ENCODE results near the gene LIPH. TPM values are rescaled to one million over a fixed set of nuclear protein-coding genes. Genes with fewer than 3 reads are reported as not detected.

Gene LIPH
- total and polyA plus RNA-seq, 2 of the 8 experiments (the other 6 are each of a cell fraction or from before 2014, with no cell fraction given): 0.08 TPM; not detected in 1

GRCh38 chr3:185470323-185470722, 82.1 kb downstream of the LIPH start:
- H3K9ac ChIP-seq (replicated peaks in 1 of 4; ENCODE audit: extremely low read depth in 1 of 4, low read depth in 3 of 4, low read length in 3 of 4): no peak overlapping the region
- CTCF ChIA-PET (ENCODE audit: partially characterized antibody): interaction anchor here (1.3 to 2.7 kb wide), 3 partner anchors 9 to 117 kb away, joined by 3 to 18 read pairs (median 4); no protein-coding TSS in a partner anchor
- no peak overlapping the region for H3K18ac ChIP-seq (ENCODE audit: extremely low read depth, low read length)
- H3K4me1 ChIP-seq (replicated peaks in 1 of 4; ENCODE audit: control insufficient read depth in 3 of 4, insufficient read depth in 4 of 4, low read length in 3 of 4): peaks cover 0 to 4% (median 3%) of the 10 kb centered on the region in 4 experiments; a peak in 3 of 7 replicates
- no peak overlapping the region for H2BK120ac ChIP-seq (replicated peaks; ENCODE audit: low read depth, low read length)
- H3K23ac ChIP-seq (ENCODE audit: insufficient read length): no peak overlapping the region
- H2BK20ac ChIP-seq (ENCODE audit: low read length): no peak overlapping the region
- 27% methylated on average over 3 of the region's 3 CpGs; no CpG with 5 or more reads in 1 of the 2 experiments for WGBS, 2 experiments (ENCODE audit: extremely low coverage in 1 of 2, insufficient coverage in 1 of 2, insufficient read length in 1 of 2, insufficient replicate concordance in 2 of 2, low coverage in 1 of 2, low lambda C conversion rate in 2 of 2, missing lambda C conversion rate in 1 of 2)
- POLR2A ChIA-PET (ENCODE audit: partially characterized antibody): interaction anchor here (0.9 to 1.6 kb wide), 4 partner anchors 9 to 29 kb away, joined by 3 to 6 read pairs (median 4); partner anchors contain the start of gene TMEM41A
- H3K9me3 ChIP-seq (ENCODE audit: insufficient read depth in 2 of 2, low read depth in 1 of 2, low read length in 1 of 2): no peaks in the 10 kb centered on the region
- no peak overlapping the region for H3K14ac ChIP-seq (ENCODE audit: insufficient read length)
- no peak overlapping the region for H3K27ac ChIP-seq (ENCODE audit: low read depth, low read length)
- DNase-seq (ENCODE audit: low read depth in 1 of 2, low spot score in 2 of 2) (peak in 1 of 2 experiments; percentile 49), FAIRE-seq (peak; percentile 89)
- H4K91ac ChIP-seq (replicated peaks; ENCODE audit: insufficient read length, low read length): no peak overlapping the region
- H4K20me1 ChIP-seq (replicated peaks in 1 of 2; ENCODE audit: control insufficient read depth in 1 of 2, insufficient read depth in 2 of 2, low read length in 2 of 2): no peaks in the 10 kb centered on the region
- no peak overlapping the region for H4K5ac ChIP-seq (ENCODE audit: insufficient read length, low read depth, low read length)
- H3K79me1 ChIP-seq (ENCODE audit: low read depth, low read length): no peaks in the 10 kb centered on the region
- no peak overlapping the region for H2BK15ac ChIP-seq (ENCODE audit: low read length)
- H2AK5ac ChIP-seq (ENCODE audit: low read depth, low read length): no peak overlapping the region
- H2BK5ac ChIP-seq (ENCODE audit: low read depth, low read length): no peak overlapping the region
- no peak overlapping the region for H2BK12ac ChIP-seq (ENCODE audit: low read depth, low read length)
- H3K56ac ChIP-seq (replicated peaks; ENCODE audit: insufficient read length, low read depth, low read length): no peak overlapping the region
- no peak overlapping the region for H3K4ac ChIP-seq (replicated peaks; ENCODE audit: insufficient read length, low read depth, low read length)
- H3K27me3 ChIP-seq (replicated peaks in 1 of 4; ENCODE audit: control insufficient read depth in 3 of 4, extremely low read depth in 1 of 4, insufficient read depth in 3 of 4, low read length in 3 of 4): no peaks in the 10 kb centered on the region
- no peak overlapping the region for H4K8ac ChIP-seq (ENCODE audit: extremely low read depth, insufficient read depth, low read length)
- H3K4me3 ChIP-seq (ENCODE audit: extremely low read depth in 1 of 4, insufficient read depth in 2 of 4, low read depth in 3 of 4, low read length in 4 of 4): no peak overlapping the region
- H3K36me3 ChIP-seq (ENCODE audit: control insufficient read depth in 2 of 4, insufficient read depth in 4 of 4, low read length in 3 of 4): no peaks in the 10 kb centered on the region
- TF ChIP-seq RBBP5 (IDR thresholded peaks at IDR 0.05; ENCODE audit: borderline replicate concordance, low read depth, low read length) (no peak), CTBP2 (IDR thresholded peaks at IDR 0.05; ENCODE audit: borderline replicate concordance, insufficient read depth, insufficient read length, low read length) (no peak), CBX5 (IDR thresholded peaks at IDR 0.05; ENCODE audit: low read depth, low read length) (no peak), CTCF (IDR thresholded peaks at IDR 0.05; ENCODE audit: control extremely low read depth in 1 of 3, insufficient read depth in 1 of 3, low read depth in 1 of 3, low read length in 3 of 3) (no peak), CEBPB (IDR thresholded peaks at IDR 0.05; ENCODE audit: low read depth, low read length) (no peak), TCF12 (IDR thresholded peaks at IDR 0.05; ENCODE audit: low read depth, low read length) (no peak), FOSL1 (IDR thresholded peaks at IDR 0.05; ENCODE audit: insufficient read depth, low read depth, low read length) (no peak), CREB1 (IDR thresholded peaks at IDR 0.05) (no peak), HDAC6 (IDR thresholded peaks at IDR 0.05; ENCODE audit: low read depth, low read length) (no peak), JUND (IDR thresholded peaks at IDR 0.05; ENCODE audit: low read length) (no peak), MAX (IDR thresholded peaks at IDR 0.05) (no peak), JUN (IDR thresholded peaks at IDR 0.05; ENCODE audit: low read depth, low read length) (no peak)
- H3K79me2 ChIP-seq (ENCODE audit: control insufficient read depth in 1 of 2, insufficient read depth in 2 of 2, low read length in 2 of 2): no peaks in the 10 kb centered on the region
- H3K4me2 ChIP-seq (ENCODE audit: insufficient read depth in 1 of 2, low read depth in 2 of 2, low read length in 2 of 2): peak overlapping the region; percentile 2 to 41; a peak in 2 of 4 replicates
- H2AFZ ChIP-seq (ENCODE audit: low read length): no peak overlapping the region
- no peaks in the 10 kb centered on the region for H3K23me2 ChIP-seq (ENCODE audit: low read depth, low read length)

Data from H1 (cell line).